Measurements from ENCODE around the gene UBE2D2.

Gene UBE2D2

GRCh38 chr5:139652788-139653241 lies 91.7 kb downstream of the UBE2D2 start:
- Histone ChIP-seq H3K9me3 (ENCODE audit: insufficient read depth, low read depth, low read length) (no peaks in the 10 kb centered on the region), H3K36me3 (ENCODE audit: insufficient read depth, low read depth, low read length) (no peaks in the 10 kb centered on the region), H3K4me3 (ENCODE audit: low read length) (peak overlapping the region; percentile 56; the same call in 1 of the 2 replicates), H3K27ac (ENCODE audit: low read length) (no peak overlapping the region), H3K9ac (ENCODE audit: low read depth, low read length) (no peak overlapping the region; the same call in 1 of the 2 replicates), H3K4me1 (ENCODE audit: insufficient read depth, low read length) (peaks cover 42% of the 10 kb centered on the region), H3K27me3 (ENCODE audit: insufficient read depth, low read length) (peaks cover under 1% of the 10 kb centered on the region; the same call in 1 of the 2 replicates)

GRCh38 chr5:139653616-139654015 lies 92.5 kb downstream of the UBE2D2 start:
- Histone ChIP-seq H3K27ac (ENCODE audit: low read length) (no peak overlapping the region), H3K27me3 (ENCODE audit: insufficient read depth, low read length) (no peaks in the 10 kb centered on the region; the same call in 1 of the 2 replicates), H3K4me1 (ENCODE audit: insufficient read depth, low read length) (peaks cover 48% of the 10 kb centered on the region), H3K4me3 (ENCODE audit: low read length) (peak overlapping the region; percentile 31; the same call in 1 of the 2 replicates), H3K9me3 (ENCODE audit: insufficient read depth, low read depth, low read length) (no peaks in the 10 kb centered on the region), H3K36me3 (ENCODE audit: insufficient read depth, low read depth, low read length) (no peaks in the 10 kb centered on the region), H3K9ac (ENCODE audit: low read depth, low read length) (peak overlapping the region; percentile 14; the same call in 1 of the 2 replicates)

GRCh38 chr5:139654464-139654863 lies 93.3 kb downstream of the UBE2D2 start:
- peaks cover 56% of the 10 kb centered on the region for H3K4me1 ChIP-seq (ENCODE audit: insufficient read depth, low read length)
- no peak overlapping the region for H3K4me3 ChIP-seq (ENCODE audit: low read length)
- no peak overlapping the region for H3K27ac ChIP-seq (ENCODE audit: low read length)
- no peak overlapping the region for H3K9ac ChIP-seq (ENCODE audit: low read depth, low read length)
- H3K27me3 ChIP-seq (ENCODE audit: insufficient read depth, low read length), result no peaks in the 10 kb centered on the region; the same call in 1 of the 2 replicates
- H3K9me3 ChIP-seq (ENCODE audit: insufficient read depth, low read depth, low read length), result no peaks in the 10 kb centered on the region
- H3K36me3 ChIP-seq (ENCODE audit: insufficient read depth, low read depth, low read length), result no peaks in the 10 kb centered on the region

- Histone ChIP-seq H3K4me1 (ENCODE audit: insufficient read depth, low read length) (peaks cover 61% of the 10 kb centered on the region), H3K27ac (ENCODE audit: low read length) (no peak overlapping the region)
Measured at GRCh38 chr5:139654871-139655491, 93.8 kb downstream of the UBE2D2 start.

GRCh38 chr5:139655727-139656271 lies 94.7 kb downstream of the UBE2D2 start:
- Histone ChIP-seq H3K9me3 (ENCODE audit: insufficient read depth, low read depth, low read length) (no peaks in the 10 kb centered on the region), H3K4me1 (ENCODE audit: insufficient read depth, low read length) (peaks cover 66% of the 10 kb centered on the region), H3K27ac (ENCODE audit: low read length) (no peak overlapping the region), H3K27me3 (ENCODE audit: insufficient read depth, low read length) (no peaks in the 10 kb centered on the region; the same call in 1 of the 2 replicates), H3K9ac (ENCODE audit: low read depth, low read length) (no peak overlapping the region), H3K36me3 (ENCODE audit: insufficient read depth, low read depth, low read length) (no peaks in the 10 kb centered on the region), H3K4me3 (ENCODE audit: low read length) (no peak overlapping the region)

More at GRCh38 chr5:139654871-139655491, 93.8 kb downstream of the UBE2D2 start:
- H3K36me3 ChIP-seq (ENCODE audit: insufficient read depth, low read depth, low read length), result no peaks in the 10 kb centered on the region
- H3K9me3 ChIP-seq (ENCODE audit: insufficient read depth, low read depth, low read length), result no peaks in the 10 kb centered on the region
- no peak overlapping the region for H3K4me3 ChIP-seq (ENCODE audit: low read length)
- H3K9ac ChIP-seq (ENCODE audit: low read depth, low read length), result no peak overlapping the region
- no peaks in the 10 kb centered on the region; the same call in 1 of the 2 replicates for H3K27me3 ChIP-seq (ENCODE audit: insufficient read depth, low read length)

GRCh38 chr5:139657363-139658321 lies 96.5 kb downstream of the UBE2D2 start:
- peaks cover 54% of the 10 kb centered on the region for H3K4me1 ChIP-seq (ENCODE audit: insufficient read depth, low read length)
- no peaks in the 10 kb centered on the region for H3K9me3 ChIP-seq (ENCODE audit: insufficient read depth, low read depth, low read length)
- no peak overlapping the region for H3K9ac ChIP-seq (ENCODE audit: low read depth, low read length)
- no peak overlapping the region for H3K27ac ChIP-seq (ENCODE audit: low read length)
- no peaks in the 10 kb centered on the region for H3K27me3 ChIP-seq (ENCODE audit: insufficient read depth, low read length)
- H3K4me3 ChIP-seq (ENCODE audit: low read length), result no peak overlapping the region
- H3K36me3 ChIP-seq (ENCODE audit: insufficient read depth, low read depth, low read length), result no peaks in the 10 kb centered on the region

- Histone ChIP-seq H3K27ac (ENCODE audit: low read length) (no peak overlapping the region), H3K9me3 (ENCODE audit: insufficient read depth, low read depth, low read length) (no peaks in the 10 kb centered on the region), H3K4me3 (ENCODE audit: low read length) (0 out of 2 replicates have a peak overlapping the region, but pooled peaks have one; percentile 14), H3K36me3 (ENCODE audit: insufficient read depth, low read depth, low read length) (no peaks in the 10 kb centered on the region), H3K27me3 (ENCODE audit: insufficient read depth, low read length) (no peaks in the 10 kb centered on the region), H3K9ac (ENCODE audit: low read depth, low read length) (no peak overlapping the region), H3K4me1 (ENCODE audit: insufficient read depth, low read length) (peaks cover 50% of the 10 kb centered on the region)
Measured at GRCh38 chr5:139658501-139658927, 97.4 kb downstream of the UBE2D2 start.

GRCh38 chr5:139658928-139659667 lies 98.0 kb downstream of the UBE2D2 start:
- Histone ChIP-seq H3K4me3 (ENCODE audit: low read length) (0 out of 2 replicates have a peak overlapping the region, but pooled peaks have one; percentile 14), H3K4me1 (ENCODE audit: insufficient read depth, low read length) (peaks cover 46% of the 10 kb centered on the region), H3K9ac (ENCODE audit: low read depth, low read length) (no peak overlapping the region), H3K27ac (ENCODE audit: low read length) (no peak overlapping the region), H3K27me3 (ENCODE audit: insufficient read depth, low read length) (no peaks in the 10 kb centered on the region), H3K9me3 (ENCODE audit: insufficient read depth, low read depth, low read length) (no peaks in the 10 kb centered on the region), H3K36me3 (ENCODE audit: insufficient read depth, low read depth, low read length) (no peaks in the 10 kb centered on the region)

GRCh38 chr5:139659695-139660101 lies 98.6 kb downstream of the UBE2D2 start:
- no peak overlapping the region for H3K27ac ChIP-seq (ENCODE audit: low read length)
- no peaks in the 10 kb centered on the region for H3K27me3 ChIP-seq (ENCODE audit: insufficient read depth, low read length)
- peaks cover 40% of the 10 kb centered on the region for H3K4me1 ChIP-seq (ENCODE audit: insufficient read depth, low read length)
- H3K9ac ChIP-seq (ENCODE audit: low read depth, low read length), result no peak overlapping the region
- no peak overlapping the region for H3K4me3 ChIP-seq (ENCODE audit: low read length)
- H3K9me3 ChIP-seq (ENCODE audit: insufficient read depth, low read depth, low read length), result no peaks in the 10 kb centered on the region
- 0 out of 2 replicates have a peak, but pooled peaks cover 3% of the 10 kb centered on the region for H3K36me3 ChIP-seq (ENCODE audit: insufficient read depth, low read depth, low read length)

GRCh38 chr5:139660105-139660922 lies 99.2 kb downstream of the UBE2D2 start:
- peaks cover 34% of the 10 kb centered on the region for H3K4me1 ChIP-seq (ENCODE audit: insufficient read depth, low read length)

More at GRCh38 chr5:139660105-139660922, 99.2 kb downstream of the UBE2D2 start:
- no peaks in the 10 kb centered on the region for H3K9me3 ChIP-seq (ENCODE audit: insufficient read depth, low read depth, low read length)
- 0 out of 2 replicates have a peak, but pooled peaks cover 4% of the 10 kb centered on the region for H3K36me3 ChIP-seq (ENCODE audit: insufficient read depth, low read depth, low read length)
- no peaks in the 10 kb centered on the region for H3K27me3 ChIP-seq (ENCODE audit: insufficient read depth, low read length)
- H3K9ac ChIP-seq (ENCODE audit: low read depth, low read length), result no peak overlapping the region
- H3K27ac ChIP-seq (ENCODE audit: low read length), result no peak overlapping the region
- no peak overlapping the region for H3K4me3 ChIP-seq (ENCODE audit: low read length)

Data from iPS-20b (cell line).